ENCODE data around the gene CSNK1E.
"Not testable (repeated sequence)": the region's sequence is repeated elsewhere in the genome, so short reads cannot be mapped to it uniquely, and the experiment has no call there.

The CSNK1E gene

DNA sequence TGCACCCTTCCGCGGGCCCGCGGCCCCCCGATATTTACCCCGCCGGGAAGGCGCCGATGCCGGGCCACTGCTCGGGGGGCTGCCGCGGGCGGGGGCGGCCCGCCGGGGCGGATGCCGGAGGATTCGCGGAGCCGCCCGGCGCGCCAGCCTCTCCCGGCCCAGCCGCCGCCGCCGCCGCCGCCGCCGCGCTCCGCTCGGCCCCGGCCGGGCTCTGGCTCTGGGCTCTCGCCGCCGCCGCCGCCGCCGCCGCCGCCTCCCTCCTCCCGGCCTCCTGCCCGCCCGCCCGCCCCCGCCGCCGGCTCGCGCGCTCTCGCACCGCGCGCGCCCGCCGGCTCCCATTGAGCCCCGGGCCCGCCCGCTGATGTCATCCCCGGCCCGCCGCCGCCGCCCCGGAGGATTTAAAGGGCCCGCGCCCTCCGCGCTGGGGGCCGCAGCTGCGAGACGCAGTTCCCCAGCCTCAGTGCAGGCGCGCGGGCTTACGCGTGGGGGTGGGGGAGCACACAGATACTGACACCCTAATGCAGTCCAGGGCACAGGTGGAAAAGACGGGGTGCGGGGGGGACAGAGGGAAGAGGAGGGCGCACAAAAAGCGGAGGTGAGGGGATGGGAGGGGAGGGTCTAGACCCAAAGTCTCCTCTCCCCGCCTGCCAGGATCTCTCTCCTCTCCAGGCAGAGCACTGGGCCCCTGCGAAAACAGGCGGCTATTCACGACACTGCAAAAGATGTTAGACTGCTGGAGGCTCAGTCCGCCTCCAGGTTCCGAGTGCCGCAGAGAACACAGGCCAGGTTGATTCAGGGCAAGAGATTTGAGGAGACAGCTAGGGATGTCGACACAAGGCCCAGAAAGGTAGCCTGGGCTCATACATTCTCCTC is at the start of gene CSNK1E:
Gene CSNK1E (minus strand): TSS at position 312 of the 873 bp plus-strand sequence. CDS start 3,276 bp downstream, outside the sequence.
- peak; percentile 75 to 80 for DNase-seq

GRCh38 chr22:38365829-38366228 is 48.6 kb upstream of the CSNK1E start:
- not testable (repeated sequence) for DNase-seq

DNA sequence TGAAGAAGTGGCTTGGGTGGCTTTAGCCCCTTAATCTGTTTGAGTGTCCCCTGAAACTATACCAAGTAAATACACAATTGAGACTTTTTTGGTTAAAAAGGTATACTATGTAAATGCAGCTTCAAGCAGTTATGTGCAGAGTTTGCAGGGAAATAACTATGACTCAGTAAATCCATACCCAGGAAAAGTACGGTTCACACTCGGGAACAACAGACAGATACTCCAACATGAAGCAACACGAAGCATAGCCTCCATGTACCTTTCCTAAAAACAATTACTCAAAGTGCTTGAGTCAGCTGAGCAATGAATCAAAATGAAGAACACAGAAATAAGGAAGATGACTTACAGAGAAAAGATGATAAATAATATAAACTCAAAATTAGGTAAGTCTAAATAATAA is 47.9 kb upstream of the CSNK1E start:
- DNase-seq = not testable (repeated sequence)

- not testable (repeated sequence) for DNase-seq
These were observed 43.3 kb upstream of the CSNK1E start for GRCh38 chr22:38360560-38360959.

GRCh38 chr22:38359817-38360216 is 42.6 kb upstream of the CSNK1E start:
- DNase-seq = not testable (repeated sequence)

GRCh38 chr22:38357971-38358370 is 40.7 kb upstream of the CSNK1E start:
- not testable (repeated sequence) for DNase-seq

GRCh38 chr22:38355275-38355674 is 38.0 kb upstream of the CSNK1E start:
- DNase-seq = no peak

DNA sequence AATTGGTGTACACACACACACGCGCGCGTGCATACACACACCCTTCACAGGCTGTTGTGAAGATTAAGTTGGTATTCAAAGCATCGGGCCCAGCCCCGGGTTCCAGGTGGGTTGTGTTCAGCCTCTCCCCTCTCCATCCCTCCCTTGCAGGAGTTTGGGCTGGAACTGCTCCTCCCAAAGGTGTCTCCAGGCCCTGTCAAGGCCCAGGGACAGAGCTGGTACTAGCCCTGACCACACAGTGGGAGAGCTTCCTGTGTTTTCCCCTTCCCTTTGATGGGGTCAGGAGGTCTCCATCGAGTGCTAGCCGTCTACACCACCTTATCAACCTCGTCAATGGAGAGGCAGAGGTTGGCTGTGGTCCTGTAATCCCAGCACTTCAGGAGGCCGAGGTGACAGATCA is 36.5 kb upstream of the CSNK1E start:
- no peak for DNase-seq

DNA sequence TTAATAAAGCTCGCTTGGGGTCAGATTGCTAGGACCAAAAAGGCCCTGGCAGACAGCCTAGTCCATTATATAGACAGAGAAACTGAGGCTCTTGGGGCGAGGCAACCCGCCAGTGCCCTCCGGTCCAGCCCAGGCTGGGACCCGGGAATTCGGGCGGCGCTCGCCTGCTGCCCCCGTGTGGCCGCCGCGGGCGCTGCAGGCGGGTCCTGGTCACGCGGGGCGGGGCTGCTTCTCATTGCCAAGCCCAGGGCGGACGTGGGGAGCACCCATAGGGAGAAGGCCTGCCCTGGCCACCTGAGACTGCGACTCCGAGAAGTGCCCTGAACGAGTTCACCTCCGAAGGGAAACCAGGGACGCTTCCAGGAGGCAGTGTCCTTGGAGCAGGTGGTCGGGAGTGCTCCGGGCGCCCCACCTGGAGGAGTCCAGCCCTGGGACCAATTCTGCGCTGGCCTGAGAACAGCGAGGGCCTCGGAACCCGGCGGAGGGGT is 36.0 kb upstream of the CSNK1E start:
- peak; percentile 62 to 72 for DNase-seq

- no peak for DNase-seq
These were observed 35.2 kb upstream of the CSNK1E start for GRCh38 chr22:38352436-38352835.

DNA sequence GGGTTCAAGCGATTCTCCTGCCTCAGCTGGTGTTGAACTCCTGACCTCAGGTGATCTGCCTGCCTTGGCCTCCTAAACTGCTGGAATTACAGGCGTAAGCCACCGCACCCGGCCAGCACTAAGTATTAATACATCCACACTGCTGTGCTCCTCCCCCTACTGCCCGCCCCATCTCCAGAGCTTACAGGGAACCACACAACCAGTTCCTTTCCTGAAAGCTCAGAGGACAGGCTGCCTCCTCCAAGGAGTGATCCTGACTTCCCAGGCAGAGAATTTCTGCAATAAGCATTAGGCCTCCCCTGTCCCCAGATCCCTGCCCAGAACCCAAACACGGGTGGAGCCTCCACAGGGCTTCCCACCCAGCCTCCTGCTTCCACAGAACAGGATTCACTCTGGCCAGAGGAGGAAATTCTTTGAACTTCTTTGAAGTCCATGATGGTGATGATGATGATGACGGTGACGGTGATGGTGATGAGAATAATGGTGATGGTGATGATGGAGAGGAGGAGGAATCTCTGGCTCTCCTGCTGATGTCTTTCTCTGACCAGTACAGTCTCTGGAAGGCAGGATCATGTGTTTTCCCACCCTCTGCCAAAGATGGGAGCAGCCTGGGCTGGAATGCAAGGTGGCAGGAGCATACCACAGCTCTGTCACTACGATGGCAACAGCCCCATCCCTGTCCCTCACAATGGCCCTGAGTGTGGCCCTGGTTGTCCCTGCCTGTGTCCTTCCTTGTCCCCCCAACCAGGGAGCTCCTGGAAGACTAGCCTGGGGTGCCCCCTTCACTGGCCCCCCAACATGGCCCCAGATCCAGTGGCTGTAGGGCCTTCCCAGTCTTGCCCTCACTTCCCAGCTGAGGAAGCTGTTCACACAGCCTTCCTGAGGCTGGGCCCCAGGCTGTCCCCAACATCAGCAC is 33.5 kb upstream of the CSNK1E start:
- no peak for DNase-seq

DNA sequence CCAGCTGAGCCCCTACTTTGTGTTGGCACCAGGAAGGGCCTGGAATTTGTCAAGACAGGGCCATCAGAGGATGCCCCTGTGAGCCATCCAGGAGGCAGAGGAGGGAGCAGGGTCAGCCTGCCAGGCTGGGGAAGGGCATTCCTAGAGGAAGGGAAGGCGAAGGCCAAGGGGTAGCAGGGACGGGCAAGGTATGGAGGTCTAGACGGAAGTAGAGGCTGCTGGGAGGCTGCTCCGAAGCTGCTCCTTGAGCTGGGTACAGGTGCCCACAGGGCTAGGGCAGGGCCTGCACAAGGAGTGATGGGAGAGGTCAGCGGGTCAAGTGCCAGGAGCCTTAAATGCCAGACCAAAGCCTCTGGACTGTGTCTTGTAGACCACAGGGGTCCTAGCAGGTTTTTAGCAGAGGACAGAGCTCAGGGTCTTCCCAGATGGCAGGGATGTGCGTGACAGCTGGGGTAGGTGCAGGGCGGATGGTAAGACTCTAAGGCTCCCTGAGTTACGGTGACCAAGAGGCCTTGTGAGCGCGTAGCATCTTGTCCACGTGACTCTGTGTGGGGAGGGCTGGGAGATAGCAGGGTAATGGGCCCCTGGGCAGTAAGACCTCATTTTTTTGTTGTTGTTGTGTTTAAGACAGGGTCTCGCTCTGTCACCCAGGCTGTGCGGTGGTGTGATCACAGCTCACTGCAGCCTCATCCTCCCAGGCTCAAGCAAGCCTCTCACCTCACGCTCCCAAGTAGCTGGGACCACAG is 31.7 kb upstream of the CSNK1E start:
- DNase-seq = no peak

DNA sequence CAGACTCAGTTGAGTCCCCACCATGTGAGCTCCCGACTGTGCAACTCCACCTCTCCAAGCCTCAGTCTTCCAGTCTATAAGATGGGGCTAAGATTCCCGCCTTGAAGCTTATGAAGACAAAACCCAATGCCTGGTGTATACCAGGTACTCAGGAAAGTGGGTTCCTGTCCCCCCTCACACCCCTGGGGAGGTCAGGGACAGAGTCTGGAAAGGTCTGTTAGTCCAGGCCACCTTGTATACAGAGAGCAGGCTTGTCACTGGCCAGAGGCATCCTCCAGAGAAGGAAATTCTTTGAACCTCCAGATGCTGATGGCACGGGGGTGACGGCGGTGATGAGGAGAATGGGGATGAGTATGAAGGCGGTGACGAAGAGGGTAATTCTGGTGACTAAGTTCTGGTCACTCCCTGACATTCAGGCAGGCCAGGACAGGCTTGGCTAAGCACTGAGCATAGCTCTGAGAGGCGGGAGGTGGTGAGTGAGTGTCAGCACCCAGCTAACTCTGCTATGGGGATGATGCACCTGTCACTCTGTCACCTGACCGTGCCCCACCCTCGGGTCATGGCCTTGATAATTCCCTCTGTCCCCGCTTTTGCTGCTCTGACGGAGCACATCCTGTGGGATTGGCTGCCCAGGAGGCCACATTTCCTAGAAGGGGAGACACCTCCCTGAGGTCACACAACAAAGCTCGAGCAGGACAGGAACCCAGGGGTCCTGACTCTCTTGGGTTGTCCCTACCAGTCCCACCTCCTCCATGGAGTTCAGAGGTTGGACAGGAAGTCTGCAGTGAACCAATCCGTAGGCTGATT is 30.9 kb upstream of the CSNK1E start:
- no peak for DNase-seq

DNA sequence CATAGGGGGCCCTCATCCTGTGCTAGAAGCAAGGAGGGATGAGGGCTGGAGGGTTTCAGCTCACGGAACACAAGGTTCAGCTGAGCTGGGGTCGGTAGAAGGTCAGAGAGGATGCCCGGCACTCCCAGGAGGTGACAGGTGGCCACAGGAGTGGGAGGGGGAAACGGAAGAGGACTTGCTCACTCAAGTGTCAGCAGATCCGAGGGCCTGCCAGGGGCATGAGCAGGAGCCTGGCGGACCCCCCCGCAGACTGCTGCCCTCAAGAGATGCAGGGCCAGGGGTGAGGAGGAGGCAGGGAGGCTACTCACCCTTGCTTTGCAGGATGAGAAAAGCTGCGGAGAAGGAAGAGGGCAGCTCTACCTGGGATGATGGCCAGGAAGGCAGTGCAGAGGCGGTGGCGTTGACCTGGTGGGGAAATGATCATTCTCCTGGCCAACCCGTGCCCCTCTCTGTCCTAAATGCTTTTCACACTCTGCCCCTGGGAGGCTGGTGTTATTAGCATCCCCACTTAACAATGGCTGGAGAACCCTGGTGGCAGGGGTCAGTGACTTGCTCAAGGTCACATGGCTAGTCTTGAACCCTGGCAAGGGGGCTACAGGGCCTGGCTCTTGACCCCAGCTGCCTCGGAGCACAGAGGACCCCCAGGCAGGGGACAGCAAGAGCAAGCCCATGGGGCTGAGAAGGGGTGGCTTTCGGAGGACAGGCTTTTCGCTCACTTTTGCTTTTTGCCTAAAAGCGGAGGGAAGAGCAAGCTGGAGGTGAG is 30.1 kb upstream of the CSNK1E start:
- DNase-seq = no peak

DNA sequence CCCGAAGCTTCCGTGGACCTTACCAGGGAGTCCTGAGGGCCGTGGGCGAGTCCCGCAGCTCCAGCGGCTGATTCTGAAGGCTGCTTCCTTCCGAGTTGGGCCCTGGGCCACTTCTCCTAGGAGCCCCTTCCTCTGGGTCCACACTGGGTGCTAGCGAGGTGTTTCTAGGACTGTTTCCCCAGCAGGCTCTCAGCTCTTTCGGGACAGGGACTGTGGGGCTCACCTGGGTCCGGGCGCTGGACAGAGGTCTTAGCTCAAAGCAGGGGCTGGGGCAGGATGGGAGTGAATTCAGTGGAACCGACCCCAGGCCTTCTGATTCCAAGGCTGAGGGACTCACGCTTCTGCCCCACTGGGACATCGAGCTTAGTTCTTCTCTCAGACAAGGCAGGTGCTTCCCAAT is 29.3 kb upstream of the CSNK1E start:
- no peak for DNase-seq

DNA sequence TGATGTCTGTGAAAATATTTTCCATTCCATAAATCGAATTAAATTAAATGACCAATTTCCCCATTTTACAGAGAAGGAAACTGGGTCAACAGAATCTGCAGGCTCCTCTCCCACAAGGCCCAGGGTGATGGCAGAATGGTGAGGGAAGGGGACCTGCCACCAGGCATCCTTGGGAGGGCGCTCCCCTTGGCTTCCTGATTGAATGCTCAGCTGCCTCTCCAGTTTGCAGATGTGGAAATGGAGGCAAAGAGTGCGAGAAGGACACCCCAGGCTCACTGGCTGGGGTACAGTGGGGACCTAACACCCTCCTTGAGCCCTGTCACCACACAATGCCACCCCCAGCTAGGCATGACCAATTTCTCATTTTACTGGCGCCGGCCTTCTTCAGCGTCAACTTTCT is 28.5 kb upstream of the CSNK1E start:
- DNase-seq = no peak

DNA sequence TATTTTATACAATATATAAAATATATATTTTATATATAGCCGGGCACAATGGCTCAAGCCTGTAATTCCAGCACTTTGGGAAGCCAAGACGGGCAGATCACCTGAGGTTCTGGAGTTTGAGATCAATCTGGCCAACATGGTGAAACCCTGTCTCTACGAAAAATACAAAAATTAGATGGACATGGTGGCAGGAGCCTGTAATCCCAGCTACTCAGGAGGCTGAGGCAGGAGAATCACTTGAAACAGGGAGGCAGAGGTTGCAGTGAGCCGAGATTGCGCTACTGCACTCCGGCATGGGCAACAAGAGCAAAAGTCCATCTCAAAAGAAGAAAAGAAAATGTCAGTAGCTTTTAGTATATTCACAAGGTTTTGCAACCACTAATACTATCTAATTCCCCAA is 22.7 kb upstream of the CSNK1E start:
- not testable (repeated sequence) for DNase-seq

GRCh38 chr22:38338772-38339379 is 21.6 kb upstream of the CSNK1E start:
- no peak for DNase-seq

GRCh38 chr22:38336699-38337098 is 19.5 kb upstream of the CSNK1E start:
- no peak for DNase-seq

GRCh38 chr22:38335077-38335476 is 17.8 kb upstream of the CSNK1E start:
- DNase-seq = no peak

- DNase-seq = no peak
These were observed 10.6 kb upstream of the CSNK1E start for GRCh38 chr22:38327805-38328204.
